GM23338 (cell line): ENCODE measurements around the gene HIPK1. TPM values are rescaled to one million over a fixed set of nuclear protein-coding genes. Genes with fewer than 3 reads are reported as not detected.

Experiments used
- ATAC-seq: fragments of 200-7000 bp; cut with Tn5 transposase; 3 replicates; pipeline ENCODE4 v1.9.1; 2020
- DNase-seq: peaks from one replicate; pipeline ENCODE4 v3.0.0-alpha.2; 2015; ENCODE audit warnings: low spot score
- H2AFZ ChIP-seq: fragments of 200-600 bp; sonication (generic); 2 replicates; pipeline ENCODE4 v1.8.0; 2016; ENCODE audit warnings: antibody characterized with exemption, mild to moderate bottlenecking, moderate library complexity
- H3F3A ChIP-seq: fragments of 200-600 bp; sonication (generic); replicated peaks from 2 replicates; pipeline ENCODE4 v1.8.0; 2017; ENCODE audit warnings: antibody characterized with exemption, mixed run types, low read depth
- H3K27ac ChIP-seq: fragments of 200-600 bp; sonication (generic); 2 replicates; pipeline ENCODE4 v1.6.1; 2016; ENCODE audit warnings: low read depth
- H3K27me3 ChIP-seq: fragments of 200-600 bp; sonication (generic); 2 replicates; pipeline ENCODE4 v1.8.0; 2016; ENCODE audit warnings: mild to moderate bottlenecking, mixed run types, moderate library complexity; ENCODE audit not compliant: insufficient read depth
- H3K36me3 ChIP-seq: fragments of 200-600 bp; sonication (generic); 2 replicates; pipeline ENCODE4 v1.8.0; 2016; ENCODE audit warnings: mild to moderate bottlenecking; ENCODE audit not compliant: insufficient read depth
- H3K4me1 ChIP-seq: fragments of 200-600 bp; sonication (generic); 2 replicates; pipeline ENCODE4 v1.8.0; 2016; ENCODE audit warnings: mild to moderate bottlenecking, moderate library complexity; ENCODE audit not compliant: insufficient read depth
- H3K4me2 ChIP-seq: fragments of 200-600 bp; sonication (generic); 2 replicates; pipeline ENCODE4 v1.7.1; 2017; ENCODE audit warnings: mixed run types
- H3K4me3 ChIP-seq: fragments of 200-600 bp; sonication (generic); 2 replicates; pipeline ENCODE4 v1.6.1; 2016; ENCODE audit warnings: mixed run types
- H3K79me2 ChIP-seq: fragments of 200-600 bp; sonication (generic); replicated peaks from 2 replicates; pipeline ENCODE4 v1.8.0; 2017; ENCODE audit warnings: mild to moderate bottlenecking; ENCODE audit not compliant: insufficient read depth
- H3K9me2 ChIP-seq: fragments of 200-600 bp; sonication (generic); 2 replicates; pipeline ENCODE4 v1.8.0; 2017; ENCODE audit not compliant: insufficient read depth
- H4K20me1 ChIP-seq: fragments of 200-600 bp; sonication (generic); replicated peaks from 2 replicates; pipeline ENCODE4 v1.8.0; 2017; ENCODE audit warnings: mild to moderate bottlenecking; ENCODE audit not compliant: insufficient read depth
- H3K27ac Mint-ChIP-seq: 2 replicates; pipeline ENCODE4 v1.8.0; 2020; ENCODE audit warnings: inconsistent platforms, mild to moderate bottlenecking, moderate library complexity, mixed read lengths
- H3K27me3 Mint-ChIP-seq: 3 replicates; pipeline ENCODE4 v1.8.0; 2022; ENCODE audit warnings: low read depth, mild to moderate bottlenecking, moderate library complexity, mixed read lengths, inconsistent platforms; ENCODE audit not compliant: insufficient read depth, poor library complexity
- H3K36me3 Mint-ChIP-seq: 3 replicates; pipeline ENCODE4 v1.8.0; 2021; ENCODE audit warnings: low read depth, mild to moderate bottlenecking, inconsistent platforms, moderate library complexity, mixed read lengths
- H3K4me1 Mint-ChIP-seq: 3 replicates; pipeline ENCODE4 v1.8.0; 2020; ENCODE audit warnings: mild to moderate bottlenecking, inconsistent platforms, mixed read lengths
- H3K4me3 Mint-ChIP-seq: 3 replicates; pipeline ENCODE4 v1.8.0; 2021; ENCODE audit warnings: moderate library complexity, mild to moderate bottlenecking, inconsistent platforms, mixed read lengths
- H3K9me3 Mint-ChIP-seq: 3 replicates; pipeline ENCODE4 v1.8.0; 2020; ENCODE audit warnings: moderate library complexity, mild to moderate bottlenecking, inconsistent platforms, mixed read lengths
- CREB1 ChIP-seq: fragments of 250-450 bp; sonication (Bioruptor Pico); IDR thresholded peaks from 2 replicates; pipeline ENCODE4 v1.5.0; 2020; ENCODE audit warnings: low read depth, mild to moderate bottlenecking, moderate library complexity
- EZH2 ChIP-seq: fragments of 200-600 bp; sonication (generic); IDR thresholded peaks from one replicate; pipeline ENCODE4 v1.8.0; 2017; ENCODE audit warnings: antibody characterized with exemption, mild to moderate bottlenecking, low read depth; ENCODE audit not compliant: unreplicated experiment
- EZH2phosphoT487 ChIP-seq: fragments of 200-600 bp; sonication (generic); IDR thresholded peaks from one replicate; pipeline ENCODE4 v1.8.1; 2018; ENCODE audit warnings: antibody characterized with exemption; ENCODE audit not compliant: unreplicated experiment
- JUNB ChIP-seq: IDR thresholded peaks from one replicate; pipeline ENCODE4 v1.6.1; 2016; ENCODE audit warnings: antibody characterized with exemption; ENCODE audit not compliant: unreplicated experiment
- NANOG ChIP-seq: IDR thresholded peaks from 2 replicates; pipeline ENCODE4 v1.6.1; 2016; ENCODE audit warnings: antibody characterized with exemption, borderline replicate concordance
- POLR2AphosphoS5 ChIP-seq: IDR thresholded peaks from 2 replicates; pipeline ENCODE4 v1.6.1; 2016; ENCODE audit warnings: antibody characterized with exemption, low read depth
- REST ChIP-seq: IDR thresholded peaks from one replicate; pipeline ENCODE4 v1.6.1; 2018; ENCODE audit warnings: antibody characterized with exemption; ENCODE audit not compliant: unreplicated experiment
- STAT1 ChIP-seq: IDR thresholded peaks from one replicate; pipeline ENCODE4 v1.6.1; 2016; ENCODE audit warnings: antibody characterized with exemption; ENCODE audit not compliant: unreplicated experiment
- ZNF114 ChIP-seq: fragments of 250-450 bp; sonication (Bioruptor Pico); IDR thresholded peaks from 2 replicates; pipeline ENCODE4 v1.5.0; 2020; ENCODE audit warnings: mild to moderate bottlenecking, moderate library complexity
- ZNF331 ChIP-seq: fragments of 250-450 bp; sonication (Bioruptor Pico); IDR thresholded peaks from 2 replicates; pipeline ENCODE4 v1.5.0; 2020; ENCODE audit warnings: low read depth, mild to moderate bottlenecking, moderate library complexity
- ZNF462 ChIP-seq: fragments of 250-450 bp; sonication (Bioruptor Pico); IDR thresholded peaks from 2 replicates; pipeline ENCODE4 v1.5.0; 2020; ENCODE audit warnings: mild to moderate bottlenecking, moderate library complexity
- polyA plus RNA-seq: library from polyadenylated mRNA; unstranded; fragments of >200 nt; fragmentation: Nextera tagmentation; extraction: Ambion mirVana; gene quantifications from 2 replicates; pipeline ENCODE4 v1.2.1, GENCODE V29; 2016
- total RNA-seq: library from RNA; depleted of rRNA; stranded (reverse); fragments of >200 nt; shearing (Covaris generic); gene quantifications from 2 replicates; pipeline ENCODE4 v1.2.3, GENCODE V29; 2014
- TF ChIP-seq, protein P1 (sequence below), 2 experiments: fragments of 200-600 bp in 1 of 2; sonication (generic) in 1 of 2; conservative IDR thresholded peaks; 2 replicates each; pipeline versions ENCODE4 v1.5.1 to v1.6.1; 2016 to 2017; ENCODE audit warnings: antibody characterized with exemption in 2 of 2, low read depth in 2 of 2, mild to moderate bottlenecking in 2 of 2, moderate library complexity in 1 of 2
- TF ChIP-seq, protein P2 (sequence below): IDR thresholded peaks from 2 replicates; pipeline ENCODE4 v1.6.1; 2016; ENCODE audit warnings: antibody characterized with exemption

HIPK1 gene
- total and polyA plus RNA-seq, 2 experiments from 2014 or later = 14.3 to 47.5 TPM

GRCh38 chr1:114023377-114023776, 94.3 kb downstream of the HIPK1 start:
- Mint-ChIP-seq H3K4me3 (no peak overlapping the region), H3K36me3 (peaks cover 25% of the 10 kb centered on the region), H3K4me1 (peaks cover 32% of the 10 kb centered on the region), H3K27ac (no peak overlapping the region; the same call in 1 of the 2 replicates), H3K27me3 (peaks cover 11% of the 10 kb centered on the region), H3K9me3 (peaks cover 16% of the 10 kb centered on the region)
- Histone ChIP-seq H3K9me2 (peaks cover 11% of the 10 kb centered on the region), H3K36me3 (0 out of 2 replicates have a peak, but pooled peaks cover 9% of the 10 kb centered on the region), H3K27ac (peak overlapping the region; percentile 69), H3K4me1 (peaks cover 31% of the 10 kb centered on the region), H3K27me3 (no peaks in the 10 kb centered on the region), H3F3A (no peaks in the 10 kb centered on the region), H4K20me1 (no peaks in the 10 kb centered on the region), H3K79me2 (no peaks in the 10 kb centered on the region), H3K4me2 (peak overlapping the region; percentile 4; the same call in 1 of the 2 replicates), H2AFZ (no peak overlapping the region), H3K4me3 (no peak overlapping the region)
- no peak for ATAC-seq
- no peak for DNase-seq
- TF ChIP-seq NANOG (no peak), ZNF114 (CRISPR knock-in tag) (no peak), EZH2phosphoT487 (no peak), JUNB (no peak), CREB1 (CRISPR knock-in tag) (no peak), ZNF462 (CRISPR knock-in tag) (no peak), EZH2 (no peak), ZNF331 (CRISPR knock-in tag) (no peak), STAT1 (no peak), REST (no peak), POLR2AphosphoS5 (no peak)
- TF ChIP-seq, protein P1, sequence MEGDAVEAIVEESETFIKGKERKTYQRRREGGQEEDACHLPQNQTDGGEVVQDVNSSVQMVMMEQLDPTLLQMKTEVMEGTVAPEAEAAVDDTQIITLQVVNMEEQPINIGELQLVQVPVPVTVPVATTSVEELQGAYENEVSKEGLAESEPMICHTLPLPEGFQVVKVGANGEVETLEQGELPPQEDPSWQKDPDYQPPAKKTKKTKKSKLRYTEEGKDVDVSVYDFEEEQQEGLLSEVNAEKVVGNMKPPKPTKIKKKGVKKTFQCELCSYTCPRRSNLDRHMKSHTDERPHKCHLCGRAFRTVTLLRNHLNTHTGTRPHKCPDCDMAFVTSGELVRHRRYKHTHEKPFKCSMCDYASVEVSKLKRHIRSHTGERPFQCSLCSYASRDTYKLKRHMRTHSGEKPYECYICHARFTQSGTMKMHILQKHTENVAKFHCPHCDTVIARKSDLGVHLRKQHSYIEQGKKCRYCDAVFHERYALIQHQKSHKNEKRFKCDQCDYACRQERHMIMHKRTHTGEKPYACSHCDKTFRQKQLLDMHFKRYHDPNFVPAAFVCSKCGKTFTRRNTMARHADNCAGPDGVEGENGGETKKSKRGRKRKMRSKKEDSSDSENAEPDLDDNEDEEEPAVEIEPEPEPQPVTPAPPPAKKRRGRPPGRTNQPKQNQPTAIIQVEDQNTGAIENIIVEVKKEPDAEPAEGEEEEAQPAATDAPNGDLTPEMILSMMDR (conservative IDR thresholded peaks at IDR 0.05; ENCODE audit: low read depth in 2 of 2) = no peak
- TF ChIP-seq, protein P2, sequence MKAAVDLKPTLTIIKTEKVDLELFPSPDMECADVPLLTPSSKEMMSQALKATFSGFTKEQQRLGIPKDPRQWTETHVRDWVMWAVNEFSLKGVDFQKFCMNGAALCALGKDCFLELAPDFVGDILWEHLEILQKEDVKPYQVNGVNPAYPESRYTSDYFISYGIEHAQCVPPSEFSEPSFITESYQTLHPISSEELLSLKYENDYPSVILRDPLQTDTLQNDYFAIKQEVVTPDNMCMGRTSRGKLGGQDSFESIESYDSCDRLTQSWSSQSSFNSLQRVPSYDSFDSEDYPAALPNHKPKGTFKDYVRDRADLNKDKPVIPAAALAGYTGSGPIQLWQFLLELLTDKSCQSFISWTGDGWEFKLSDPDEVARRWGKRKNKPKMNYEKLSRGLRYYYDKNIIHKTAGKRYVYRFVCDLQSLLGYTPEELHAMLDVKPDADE = no peak
